Heart left ventricle (tissue), 13 donors: ENCODE results near the gene ARHGEF17.

Experiments used
- POLR2A ChIP-seq, 2 donors: fragments of 450-650 bp; IDR thresholded peaks; one replicate each; pipeline ENCODE4 v1.6.1; 2017; ENCODE audit warnings: antibody characterized with exemption in 2 of 2, mild to moderate bottlenecking in 2 of 2, moderate library complexity in 2 of 2
- TF ChIP-seq, protein P1 (sequence below), 12 donors: fragments of 200-600 bp; sonication (generic) in 4 of 12; IDR thresholded peaks; one replicate each; pipeline versions ENCODE4 v1.5.0 to v1.8.0; 2018 to 2022; ENCODE audit warnings: antibody characterized with exemption in 12 of 12, mild to moderate bottlenecking in 5 of 12
- donor health status: ischemic (EF 13 %, LVEDD 7.1; RV severe dilation, severe dysfunction).
- donor health status: DM: no; HTN: yes; CAD: no.
- donor health status: DM: no; HTN: no; CAD: no.
- donor health status: ischemic (EF 25% LVEDD 6.9; RV normal size, moderate dysfunction).
- donor health status: ischemic (EF 25% LVEDD 5.7; RV mildly dilated, moderate dysfunction).
- donor health status: ischemic (EF 35%, LVEDD 5.7; RV mildly dilated, moderate dysfunction).
- donor health status: nonischemic (EF 11% LVEDD 7.7; RV severe dilation, severe dysfunction).
- donor health status: DM: yes; HTN: yes; CAD: no.
- donor health status: PGD.
- donor health status: ischemic (EF 29% LVEDD 5.4; RV normal size, mild dysfunction).
- donor health status: nonischemic (EF 23%, LVEDD 6.1; RV moderate dilation, normal function).

DNA sequence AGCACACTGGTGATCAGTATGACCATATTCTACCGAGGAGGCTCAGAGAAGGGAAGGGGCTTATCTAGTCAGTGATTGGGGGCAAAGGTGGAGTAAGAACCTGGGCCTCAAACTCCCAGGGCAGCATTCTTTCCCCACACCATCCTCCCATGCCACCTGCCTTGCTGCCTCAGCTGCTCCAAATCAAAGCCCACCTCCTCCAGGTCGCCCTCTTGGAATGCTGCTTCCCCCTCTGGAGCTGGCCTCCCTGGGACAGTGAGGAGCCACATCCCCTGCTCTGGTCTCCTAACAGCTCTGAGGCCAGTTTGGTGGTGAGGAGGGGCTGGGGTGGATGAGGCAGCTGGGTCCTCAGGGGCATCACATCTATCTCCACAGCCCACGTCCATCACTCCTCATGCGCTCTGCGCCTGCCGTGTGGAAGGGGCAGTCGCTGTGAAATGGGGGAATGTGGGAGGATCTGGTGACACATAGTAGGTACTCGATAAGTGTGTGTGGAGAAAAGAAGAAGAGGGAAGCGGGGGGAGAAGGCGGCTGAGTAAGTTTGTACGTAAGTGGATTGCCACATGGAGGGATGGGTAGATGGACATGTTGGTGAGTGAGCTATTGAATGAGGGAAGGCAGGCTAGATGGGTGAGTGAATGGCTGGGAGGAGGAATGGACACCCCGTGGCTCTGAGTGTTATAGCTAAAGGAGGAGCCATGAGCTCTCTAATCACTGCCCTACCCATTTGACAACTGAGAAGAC is 16.1 kb upstream of the ARHGEF17 start:
- TF ChIP-seq, protein P1, sequence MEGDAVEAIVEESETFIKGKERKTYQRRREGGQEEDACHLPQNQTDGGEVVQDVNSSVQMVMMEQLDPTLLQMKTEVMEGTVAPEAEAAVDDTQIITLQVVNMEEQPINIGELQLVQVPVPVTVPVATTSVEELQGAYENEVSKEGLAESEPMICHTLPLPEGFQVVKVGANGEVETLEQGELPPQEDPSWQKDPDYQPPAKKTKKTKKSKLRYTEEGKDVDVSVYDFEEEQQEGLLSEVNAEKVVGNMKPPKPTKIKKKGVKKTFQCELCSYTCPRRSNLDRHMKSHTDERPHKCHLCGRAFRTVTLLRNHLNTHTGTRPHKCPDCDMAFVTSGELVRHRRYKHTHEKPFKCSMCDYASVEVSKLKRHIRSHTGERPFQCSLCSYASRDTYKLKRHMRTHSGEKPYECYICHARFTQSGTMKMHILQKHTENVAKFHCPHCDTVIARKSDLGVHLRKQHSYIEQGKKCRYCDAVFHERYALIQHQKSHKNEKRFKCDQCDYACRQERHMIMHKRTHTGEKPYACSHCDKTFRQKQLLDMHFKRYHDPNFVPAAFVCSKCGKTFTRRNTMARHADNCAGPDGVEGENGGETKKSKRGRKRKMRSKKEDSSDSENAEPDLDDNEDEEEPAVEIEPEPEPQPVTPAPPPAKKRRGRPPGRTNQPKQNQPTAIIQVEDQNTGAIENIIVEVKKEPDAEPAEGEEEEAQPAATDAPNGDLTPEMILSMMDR (IDR thresholded peaks at IDR 0.05) = no peak
- TF ChIP-seq POLR2A (IDR thresholded peaks at IDR 0.05) = no peak
